NCI-H1048 (cell line): ENCODE data around the gene OR5AS1.
"Not testable (repeated sequence)": the region's sequence is repeated elsewhere in the genome, so short reads cannot be mapped to it uniquely, and the experiment has no call there.

Experiments
- DNase-seq: peaks from one replicate; lab custom pipeline; 2025; lab: John Stamatoyannopoulos, UW

Gene OR5AS1

DNA sequence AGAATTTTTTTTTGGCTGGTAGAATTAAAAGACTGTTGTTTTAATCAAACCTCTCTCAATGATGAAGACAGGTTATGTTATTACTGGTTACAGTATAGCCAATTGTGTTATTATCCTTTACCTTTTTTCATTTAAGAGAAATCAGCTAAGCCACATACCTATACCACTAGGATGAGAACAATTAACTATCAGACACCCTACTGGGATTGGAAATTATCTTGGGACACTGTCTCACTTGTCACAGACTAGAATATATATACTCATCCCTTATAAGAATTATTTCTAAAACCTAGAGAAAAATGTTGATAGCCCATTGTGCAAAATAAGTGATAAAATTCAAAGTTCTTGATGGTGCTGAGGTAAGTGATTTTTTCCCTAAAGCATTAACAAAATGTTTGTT lies at the start of gene OR5AS1:
Gene OR5AS1, plus strand, starts transcription at position 301 of the 400 bp plus-strand sequence. CDS start 2,765 bp downstream, outside the sequence.
- DNase-seq: no peak

DNA sequence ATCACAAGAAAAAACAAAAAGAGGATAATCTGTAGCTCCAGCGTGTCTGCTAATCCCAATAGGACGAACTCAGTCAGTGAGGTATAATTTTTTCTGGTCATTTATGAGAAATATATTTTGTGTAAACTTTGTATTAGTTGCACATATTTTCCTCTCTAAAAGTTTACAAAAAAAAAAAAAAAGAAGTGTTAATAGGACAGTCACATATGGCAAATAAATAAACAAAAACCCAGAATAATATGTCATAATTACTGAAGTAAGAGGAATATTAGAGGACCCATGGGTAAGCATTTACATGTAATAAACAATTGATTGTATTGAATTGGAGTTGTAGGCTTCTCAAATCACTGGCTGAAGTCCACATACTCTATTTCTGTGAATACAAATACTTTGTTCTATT lies 32.9 kb upstream of the OR5AS1 start, which contains the start of gene OR5F1:
Gene OR5F1, minus strand, starts transcription at position 101 of the 400 bp plus-strand sequence. Its CDS starts 0 bp downstream, at position 101.
- no peak for DNase-seq

DNA sequence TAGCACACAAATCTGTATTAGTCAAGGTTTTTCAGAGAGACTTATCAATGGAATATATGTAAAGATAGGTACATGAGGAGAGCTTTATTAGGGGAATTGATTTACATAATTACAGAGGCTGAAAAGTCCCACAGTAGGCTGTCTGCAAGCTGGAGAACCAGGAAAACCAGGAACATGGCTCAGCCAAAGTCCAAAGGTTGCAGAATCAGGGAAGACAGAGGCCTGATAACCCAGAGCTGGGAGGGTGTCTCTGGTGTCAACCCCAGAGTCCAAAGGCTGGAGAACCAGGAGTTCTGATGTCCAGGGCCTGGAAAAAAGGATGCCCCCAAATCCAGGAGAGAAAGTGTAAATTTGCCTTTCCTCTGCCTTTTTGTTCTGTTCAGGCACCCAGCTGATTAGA lies 16.7 kb upstream of the OR5AS1 start:
- DNase-seq: no peak

DNA sequence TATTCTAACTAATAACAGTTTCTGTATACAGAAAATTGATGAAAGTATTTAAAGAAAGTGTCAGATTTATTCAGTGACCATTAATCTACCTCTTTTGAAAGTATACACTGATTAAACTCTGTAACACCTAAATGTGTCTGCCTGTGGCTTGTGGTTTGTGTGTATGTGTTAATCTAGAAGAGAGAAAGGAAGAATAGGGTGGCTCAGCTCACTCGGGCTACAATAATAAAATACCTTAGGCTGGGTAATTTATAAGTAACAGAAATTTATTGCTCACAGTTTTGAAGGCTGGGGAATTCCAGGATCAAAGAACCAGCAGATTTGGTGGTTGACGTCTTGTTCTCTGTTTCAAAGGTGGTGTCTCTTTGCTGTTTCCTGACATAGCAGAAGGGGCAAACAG lies 13.6 kb upstream of the OR5AS1 start:
- no peak for DNase-seq

GRCh38 chr11:56045538-56045937 lies 18.1 kb downstream of the OR5AS1 start:
- DNase-seq: no peak

DNA sequence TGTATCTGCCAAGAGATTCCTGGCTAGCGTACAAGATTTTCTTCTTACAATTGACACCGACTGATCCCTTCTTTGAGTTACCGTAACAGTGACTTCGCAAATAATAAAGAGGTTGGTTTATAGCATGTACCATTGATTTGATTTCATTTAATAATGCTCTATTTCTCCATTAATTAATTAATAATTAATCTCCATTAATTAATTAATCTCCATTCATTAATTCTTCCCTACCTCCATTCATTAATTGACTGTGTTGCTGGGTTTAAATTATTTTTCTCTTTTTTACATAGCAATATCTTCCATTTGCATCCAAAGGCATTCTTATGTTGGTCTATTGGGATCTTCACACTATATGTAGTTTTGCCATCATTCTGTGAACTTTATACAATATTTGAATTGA lies 21.0 kb downstream of the OR5AS1 start:
- no peak for DNase-seq

DNA sequence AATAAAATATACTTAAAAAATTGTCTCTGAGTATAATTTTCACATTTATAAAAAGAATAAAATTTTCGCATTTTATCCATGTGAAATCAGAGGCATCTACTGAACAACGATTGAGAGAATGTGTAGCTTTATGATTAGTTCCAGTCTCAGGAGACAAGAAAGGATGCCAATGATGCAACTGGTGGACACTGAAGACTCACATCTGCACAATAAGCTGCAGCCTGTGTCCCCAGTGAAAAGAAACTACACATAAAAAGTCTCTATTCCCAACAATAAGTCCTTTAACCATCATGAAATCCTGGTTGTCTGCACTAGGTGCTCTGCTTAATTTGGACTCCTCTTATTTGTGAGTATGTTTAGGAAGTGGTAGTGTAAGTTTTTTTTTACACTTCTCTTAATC lies 22.0 kb downstream of the OR5AS1 start:
- DNase-seq: no peak

DNA sequence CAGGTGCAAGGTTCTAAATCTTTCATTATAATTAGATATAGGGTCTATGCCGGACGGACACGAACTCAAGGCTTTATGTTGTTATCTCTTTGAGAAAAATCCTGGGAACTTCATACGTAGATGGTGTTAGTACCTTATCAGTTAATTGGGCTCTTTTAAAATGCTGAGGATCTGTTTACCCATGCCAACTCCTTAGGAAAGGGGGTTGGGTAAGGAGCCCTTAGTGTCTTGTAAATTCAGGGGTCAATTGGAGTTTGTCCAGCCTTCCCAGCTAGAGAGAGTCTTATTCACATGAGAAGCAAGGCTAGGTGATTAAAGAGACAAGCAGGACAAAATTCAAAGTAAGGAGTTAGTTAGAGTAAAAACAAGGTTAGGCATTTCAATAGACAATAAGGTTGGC lies 28.9 kb downstream of the OR5AS1 start:
- DNase-seq: not testable (repeated sequence)

GRCh38 chr11:56057661-56058237 lies 30.3 kb downstream of the OR5AS1 start:
- not testable (repeated sequence) for DNase-seq

DNA sequence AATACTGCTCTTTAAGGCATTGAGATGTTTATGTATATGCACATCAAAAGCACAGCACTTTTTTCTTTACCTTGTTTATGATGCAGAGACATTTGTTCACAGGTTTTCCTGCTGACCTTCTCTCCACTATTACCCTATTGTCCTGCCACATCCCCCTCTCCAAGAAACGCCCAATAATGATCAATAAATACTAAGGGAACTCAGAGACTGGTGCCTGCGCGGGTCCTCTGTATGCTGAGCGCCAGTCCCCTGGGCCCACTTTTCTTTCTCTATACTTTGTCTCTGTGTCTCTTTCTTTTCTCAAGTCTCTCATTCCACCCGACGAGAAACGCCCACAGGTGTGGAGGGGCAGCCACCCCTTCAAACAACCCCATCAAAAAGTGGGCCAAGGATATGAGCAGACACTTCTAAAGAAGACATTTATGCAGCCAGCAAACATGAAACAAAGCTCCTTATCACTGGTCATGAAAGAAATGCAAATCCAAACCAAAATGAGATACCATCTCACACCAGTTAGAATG lies 30.9 kb downstream of the OR5AS1 start:
- DNase-seq: not testable (repeated sequence)

DNA sequence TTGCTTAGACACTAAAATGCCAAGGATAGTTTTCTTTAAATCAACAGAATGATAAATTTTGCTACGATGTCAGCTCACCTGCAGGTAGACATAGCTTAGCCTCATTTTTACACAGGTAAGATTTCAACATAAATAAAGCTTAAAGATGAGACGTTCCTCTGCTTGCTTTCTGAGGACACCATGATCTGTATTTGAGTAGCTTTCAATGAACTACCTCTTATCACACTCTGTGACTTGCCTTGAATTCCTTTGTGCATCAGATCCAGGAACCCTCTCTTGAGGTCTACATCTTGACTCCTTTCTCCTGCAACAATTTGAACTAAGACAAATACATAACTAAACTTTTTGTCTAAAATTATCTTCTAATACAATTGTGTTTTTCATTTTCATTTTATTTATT lies 39.5 kb downstream of the OR5AS1 start:
- DNase-seq: no peak
